ENCODE measurements around the gene ITPRIPL2. TPM values are rescaled to one million over a fixed set of nuclear protein-coding genes. Genes with fewer than 3 reads are reported as not detected.
A peak's percentile ranks its signal among the peaks of the same experiment; 100 is the strongest.

Gene ITPRIPL2
- total RNA-seq, 1 experiment from 2014 or later = 21.6 TPM

DNA sequence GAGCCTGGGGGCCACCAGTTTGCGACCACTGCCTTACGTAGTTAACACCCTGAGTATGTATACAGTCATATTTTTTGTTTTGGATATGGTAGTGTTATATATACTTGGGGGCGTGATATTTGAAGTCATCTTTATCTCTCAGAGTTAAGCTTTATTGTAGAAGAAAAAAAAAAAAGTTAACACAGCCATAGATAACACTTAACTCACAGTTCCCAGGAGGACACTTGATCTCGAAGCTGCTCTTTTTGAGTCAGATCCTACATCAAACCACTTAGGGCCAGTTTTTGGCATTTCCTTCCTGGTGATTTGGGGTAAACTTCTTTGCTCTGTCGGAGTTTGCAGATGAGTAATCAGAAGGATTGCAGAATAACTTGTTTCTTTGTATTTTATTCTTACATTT is 5.8 kb downstream of the ITPRIPL2 start:
- Histone ChIP-seq H3K36me3 (ENCODE audit: low read depth, low read length) (no peaks in the 10 kb centered on the region; the same call in 1 of the 2 replicates), H3K4me2 (ENCODE audit: low read length) (peak overlapping the region; percentile 89), H3K27ac (ENCODE audit: low read length) (peak overlapping the region; percentile 95), H3K79me2 (ENCODE audit: low read length) (peaks cover 64% of the 10 kb centered on the region), H3K9ac (ENCODE audit: low read length) (peak overlapping the region; percentile 83), H3F3A (ENCODE audit: low read length, unreplicated experiment) (peaks cover 16% of the 10 kb centered on the region), H3K4me1 (ENCODE audit: insufficient read depth, low read length) (peaks cover 65% of the 10 kb centered on the region), H3K9me3 (ENCODE audit: low read length) (no peaks in the 10 kb centered on the region), H4K20me1 (ENCODE audit: low read length) (peaks cover 19% of the 10 kb centered on the region; the same call in 1 of the 2 replicates), H2AFZ (ENCODE audit: low read length) (no peak overlapping the region), H3K9me2 (replicated peaks; ENCODE audit: low read length) (no peaks in the 10 kb centered on the region), H3K4me3 (ENCODE audit: low read length) (peak overlapping the region; percentile 65), H3K27me3 (ENCODE audit: low read length) (no peaks in the 10 kb centered on the region)
- ChIA-PET CTCF (interaction anchor here (0.6 kb wide), 1 partner anchor 60 kb away, joined by 3 read pairs; no protein-coding TSS in a partner anchor), POLR2A (ENCODE audit: unreplicated experiment) (interaction anchor here (0.6 kb wide), 1 partner anchor 124 kb away, joined by 3 read pairs; no protein-coding TSS in a partner anchor)
- no TSS peak for BruUV-seq (replicated peaks)
- intact Hi-C loops (cut with micrococcal nuclease) = loop anchor here (2.0 to 10.0 kb wide), 2 partner anchors 17 to 45 kb away; partner anchors contain the start of gene SYT17
- TF ChIP-seq EZH2 (IDR thresholded peaks at IDR 0.05; ENCODE audit: low read length, unreplicated experiment) = no peak
- no peak for TF ChIP-seq EZH2phosphoT487 (IDR thresholded peaks at IDR 0.05; ENCODE audit: borderline replicate concordance, low read length)
- TF ChIP-seq, protein P1, sequence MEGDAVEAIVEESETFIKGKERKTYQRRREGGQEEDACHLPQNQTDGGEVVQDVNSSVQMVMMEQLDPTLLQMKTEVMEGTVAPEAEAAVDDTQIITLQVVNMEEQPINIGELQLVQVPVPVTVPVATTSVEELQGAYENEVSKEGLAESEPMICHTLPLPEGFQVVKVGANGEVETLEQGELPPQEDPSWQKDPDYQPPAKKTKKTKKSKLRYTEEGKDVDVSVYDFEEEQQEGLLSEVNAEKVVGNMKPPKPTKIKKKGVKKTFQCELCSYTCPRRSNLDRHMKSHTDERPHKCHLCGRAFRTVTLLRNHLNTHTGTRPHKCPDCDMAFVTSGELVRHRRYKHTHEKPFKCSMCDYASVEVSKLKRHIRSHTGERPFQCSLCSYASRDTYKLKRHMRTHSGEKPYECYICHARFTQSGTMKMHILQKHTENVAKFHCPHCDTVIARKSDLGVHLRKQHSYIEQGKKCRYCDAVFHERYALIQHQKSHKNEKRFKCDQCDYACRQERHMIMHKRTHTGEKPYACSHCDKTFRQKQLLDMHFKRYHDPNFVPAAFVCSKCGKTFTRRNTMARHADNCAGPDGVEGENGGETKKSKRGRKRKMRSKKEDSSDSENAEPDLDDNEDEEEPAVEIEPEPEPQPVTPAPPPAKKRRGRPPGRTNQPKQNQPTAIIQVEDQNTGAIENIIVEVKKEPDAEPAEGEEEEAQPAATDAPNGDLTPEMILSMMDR (conservative IDR thresholded peaks at IDR 0.05; ENCODE audit: low read depth, low read length) = no peak
- ATAC-seq = peak; percentile 30; the same call in 1 of the 2 replicates
- DNase-seq = peak; percentile 81

DNA sequence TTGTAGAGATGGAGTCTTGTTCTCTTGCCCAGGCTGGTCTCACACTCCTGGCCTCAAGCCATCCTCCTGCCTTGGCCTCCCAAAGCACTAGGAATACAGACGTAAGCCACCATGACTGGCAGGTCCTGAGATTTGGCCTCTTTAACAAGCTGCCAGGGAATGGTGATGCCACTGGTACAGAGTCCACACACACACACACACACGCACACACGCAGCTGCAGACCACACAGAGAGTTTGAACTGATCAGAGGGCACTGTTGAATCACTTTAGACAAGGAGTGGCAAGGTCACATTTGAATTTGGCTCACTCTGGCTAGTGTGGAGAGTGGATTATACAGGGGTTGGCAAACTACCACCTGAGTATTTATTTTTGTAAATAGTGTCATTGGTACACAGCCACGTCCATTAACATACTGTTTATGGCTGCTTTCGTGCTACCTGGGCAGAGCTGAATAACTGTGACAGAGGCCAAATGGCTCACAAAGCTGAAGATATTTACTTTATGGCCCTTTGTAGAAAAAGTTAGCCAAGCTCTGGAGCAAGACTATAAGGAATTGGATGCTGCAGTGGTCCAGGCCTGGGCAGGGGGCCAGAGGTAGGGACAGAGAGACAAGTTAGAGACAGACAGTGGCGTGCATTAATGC is 9.9 kb downstream of the ITPRIPL2 start:
- no peaks in the 10 kb centered on the region for H3F3A ChIP-seq (ENCODE audit: low read length, unreplicated experiment)
- POLR2A ChIA-PET (ENCODE audit: unreplicated experiment) = no interaction called here
- no peak overlapping the region for H3K9ac ChIP-seq (ENCODE audit: low read length)
- H3K79me2 ChIP-seq (ENCODE audit: low read length) = peaks cover 26% of the 10 kb centered on the region
- H3K27ac ChIP-seq (ENCODE audit: low read length) = peak overlapping the region; percentile 62
- CTCF ChIA-PET = no interaction called here
- H2AFZ ChIP-seq (ENCODE audit: low read length) = no peak overlapping the region
- no peaks in the 10 kb centered on the region for H3K9me3 ChIP-seq (ENCODE audit: low read length)
- BruUV-seq (replicated peaks) = no TSS peak
- no peak overlapping the region for H3K4me2 ChIP-seq (ENCODE audit: low read length)
- H3K4me3 ChIP-seq (ENCODE audit: low read length) = no peak overlapping the region
- no peaks in the 10 kb centered on the region for H4K20me1 ChIP-seq (ENCODE audit: low read length)
- no peaks in the 10 kb centered on the region for H3K27me3 ChIP-seq (ENCODE audit: low read length)
- intact Hi-C loops (cut with micrococcal nuclease) = no loop called here
- H3K4me1 ChIP-seq (ENCODE audit: insufficient read depth, low read length) = peaks cover 28% of the 10 kb centered on the region
- DNase-seq (peak; percentile 63), ATAC-seq (peak; percentile 74)
- TF ChIP-seq, protein P1 (conservative IDR thresholded peaks at IDR 0.05; ENCODE audit: low read depth, low read length) = no peak
- TF ChIP-seq EZH2phosphoT487 (IDR thresholded peaks at IDR 0.05; ENCODE audit: borderline replicate concordance, low read length) (no peak), EZH2 (IDR thresholded peaks at IDR 0.05; ENCODE audit: low read length, unreplicated experiment) (no peak)
- no peaks in the 10 kb centered on the region for H3K9me2 ChIP-seq (replicated peaks; ENCODE audit: low read length)
- H3K36me3 ChIP-seq (ENCODE audit: low read depth, low read length) = no peaks in the 10 kb centered on the region

GRCh38 chr16:19126300-19126699 is 12.5 kb downstream of the ITPRIPL2 start:
- no peak overlapping the region for H3K27ac ChIP-seq (ENCODE audit: low read length)
- ChIA-PET CTCF (no interaction called here), POLR2A (ENCODE audit: unreplicated experiment) (no interaction called here)
- intact Hi-C loops (cut with micrococcal nuclease) = no loop called here
- H3F3A ChIP-seq (ENCODE audit: low read length, unreplicated experiment) = no peaks in the 10 kb centered on the region
- H3K4me1 ChIP-seq (ENCODE audit: insufficient read depth, low read length) = peaks cover 21% of the 10 kb centered on the region
- no peak overlapping the region for H3K4me2 ChIP-seq (ENCODE audit: low read length)
- H3K27me3 ChIP-seq (ENCODE audit: low read length) = no peaks in the 10 kb centered on the region
- TF ChIP-seq EZH2phosphoT487 (IDR thresholded peaks at IDR 0.05; ENCODE audit: borderline replicate concordance, low read length) = no peak
- TF ChIP-seq, protein P1 (conservative IDR thresholded peaks at IDR 0.05; ENCODE audit: low read depth, low read length) = no peak
- TF ChIP-seq EZH2 (IDR thresholded peaks at IDR 0.05; ENCODE audit: low read length, unreplicated experiment) = no peak
- no peaks in the 10 kb centered on the region for H3K9me3 ChIP-seq (ENCODE audit: low read length)
- H3K36me3 ChIP-seq (ENCODE audit: low read depth, low read length) = no peaks in the 10 kb centered on the region
- ATAC-seq (no peak), DNase-seq (no peak)
- no peak overlapping the region for H3K9ac ChIP-seq (ENCODE audit: low read length)
- H4K20me1 ChIP-seq (ENCODE audit: low read length) = no peaks in the 10 kb centered on the region
- BruUV-seq (replicated peaks) = no TSS peak
- peaks cover 4% of the 10 kb centered on the region for H3K79me2 ChIP-seq (ENCODE audit: low read length)
- no peak overlapping the region for H2AFZ ChIP-seq (ENCODE audit: low read length)
- no peak overlapping the region for H3K4me3 ChIP-seq (ENCODE audit: low read length)
- H3K9me2 ChIP-seq (replicated peaks; ENCODE audit: low read length) = no peaks in the 10 kb centered on the region
